GM21717 (cell line): ENCODE results near the gene KLHL26.
"Not testable (repeated sequence)": the region's sequence is repeated elsewhere in the genome, so short reads cannot be mapped to it uniquely, and the experiment has no call there.

ENCODE experiments used
- ATAC-seq: cut with Tn5 transposase; IDR thresholded peaks from one replicate; pipeline ENCODE4 v1.9.1; 2021; ENCODE audit warnings: mild to moderate bottlenecking, moderate library complexity; ENCODE audit not compliant: unreplicated experiment

The KLHL26 gene

GRCh38 chr19:18662972-18663732 is 26.3 kb downstream of the KLHL26 start:
- ATAC-seq: no peak

DNA sequence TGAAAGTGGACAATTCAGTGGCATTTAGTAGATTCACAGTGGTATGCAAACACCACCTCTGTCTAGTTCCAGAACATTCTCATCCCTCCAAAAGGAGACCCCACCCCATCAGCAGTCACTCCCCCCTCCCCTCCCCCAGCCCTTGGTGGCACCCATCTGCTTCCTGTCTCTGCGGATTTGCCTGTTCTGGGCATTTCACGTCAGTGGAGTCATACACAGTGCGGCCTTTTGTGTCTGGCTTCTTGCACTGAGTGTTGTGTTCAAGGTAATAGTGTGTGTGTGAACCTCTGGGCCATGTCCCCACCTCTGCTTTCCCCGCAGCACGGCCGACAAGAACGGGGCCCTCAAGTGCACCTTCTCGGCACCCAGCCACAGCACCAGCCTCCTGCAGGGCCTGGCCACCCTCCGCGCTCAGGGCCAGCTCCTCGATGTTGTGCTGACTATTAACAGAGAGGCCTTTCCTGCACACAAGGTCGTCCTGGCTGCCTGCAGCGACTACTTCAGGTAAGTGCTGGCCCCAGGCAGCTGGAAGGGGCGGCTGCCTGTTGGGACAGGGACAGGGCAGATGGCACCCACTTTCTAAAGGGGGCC is 27.2 kb downstream of the KLHL26 start:
- no peak for ATAC-seq

DNA sequence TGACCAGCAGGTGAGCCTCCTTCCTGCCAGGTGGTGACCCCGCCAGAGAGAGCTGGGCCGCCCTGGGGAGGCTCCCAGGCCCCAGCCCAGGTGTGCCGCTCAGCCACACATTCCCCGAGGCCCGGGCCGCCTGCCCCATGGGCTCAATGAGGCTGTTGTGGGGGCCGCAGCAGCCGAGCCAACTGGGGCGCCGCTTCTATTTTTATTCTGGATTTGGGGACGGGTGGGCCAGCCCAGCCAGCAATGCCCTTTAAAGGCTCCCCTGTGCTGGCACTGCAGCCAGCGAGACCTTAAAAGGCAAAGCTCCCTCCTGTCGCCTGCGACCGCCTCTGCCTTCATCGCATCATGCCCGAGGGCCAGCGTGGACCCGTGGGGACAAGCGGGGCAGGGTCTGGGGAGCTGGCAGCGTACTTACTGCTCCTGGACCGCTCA is 29.0 kb downstream of the KLHL26 start:
- ATAC-seq: no peak

DNA sequence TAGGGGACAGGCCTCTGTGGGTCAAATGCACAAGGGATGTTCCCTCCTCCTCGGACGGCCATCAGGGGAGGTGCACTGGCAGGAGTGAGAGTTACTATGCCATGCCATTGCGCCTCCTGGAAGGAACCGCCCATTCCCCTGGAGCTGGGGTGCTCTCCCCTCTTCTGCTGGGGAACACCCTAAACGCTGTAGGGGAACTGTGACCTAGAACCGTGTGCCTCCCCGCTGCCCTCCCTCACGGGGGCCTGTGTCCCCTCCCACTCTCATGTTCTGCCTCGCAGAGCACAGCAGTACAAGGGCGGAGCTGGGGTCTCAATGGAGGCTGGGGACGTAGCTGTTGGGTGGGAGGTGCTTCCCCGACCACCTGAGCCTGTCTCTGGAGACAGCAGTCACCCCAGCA is 29.5 kb downstream of the KLHL26 start:
- no peak for ATAC-seq

DNA sequence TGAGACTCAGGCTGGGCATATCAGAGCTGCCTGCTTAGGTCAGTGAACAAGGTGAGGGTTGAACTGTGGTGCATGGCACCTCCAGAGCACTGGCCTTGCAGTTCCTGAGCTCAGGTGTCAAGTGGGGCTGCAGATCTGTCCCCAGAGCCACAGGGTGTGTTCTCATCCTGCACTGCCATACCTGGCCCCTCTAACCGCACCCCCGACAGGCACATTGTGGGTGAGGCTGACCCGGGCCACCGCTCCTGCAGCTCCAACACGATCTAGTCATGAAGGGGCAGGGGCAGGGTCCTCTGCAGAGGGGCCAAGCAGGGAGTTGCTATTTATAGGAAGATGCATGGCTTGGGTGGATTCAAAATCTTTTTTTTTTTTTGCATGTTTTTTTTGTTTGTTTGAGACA is 30.0 kb downstream of the KLHL26 start:
- ATAC-seq: no peak

- no peak for ATAC-seq
Measured at GRCh38 chr19:18667531-18668251, 30.9 kb downstream of the KLHL26 start.

GRCh38 chr19:18668252-18668631 is 31.4 kb downstream of the KLHL26 start:
- ATAC-seq: no peak

DNA sequence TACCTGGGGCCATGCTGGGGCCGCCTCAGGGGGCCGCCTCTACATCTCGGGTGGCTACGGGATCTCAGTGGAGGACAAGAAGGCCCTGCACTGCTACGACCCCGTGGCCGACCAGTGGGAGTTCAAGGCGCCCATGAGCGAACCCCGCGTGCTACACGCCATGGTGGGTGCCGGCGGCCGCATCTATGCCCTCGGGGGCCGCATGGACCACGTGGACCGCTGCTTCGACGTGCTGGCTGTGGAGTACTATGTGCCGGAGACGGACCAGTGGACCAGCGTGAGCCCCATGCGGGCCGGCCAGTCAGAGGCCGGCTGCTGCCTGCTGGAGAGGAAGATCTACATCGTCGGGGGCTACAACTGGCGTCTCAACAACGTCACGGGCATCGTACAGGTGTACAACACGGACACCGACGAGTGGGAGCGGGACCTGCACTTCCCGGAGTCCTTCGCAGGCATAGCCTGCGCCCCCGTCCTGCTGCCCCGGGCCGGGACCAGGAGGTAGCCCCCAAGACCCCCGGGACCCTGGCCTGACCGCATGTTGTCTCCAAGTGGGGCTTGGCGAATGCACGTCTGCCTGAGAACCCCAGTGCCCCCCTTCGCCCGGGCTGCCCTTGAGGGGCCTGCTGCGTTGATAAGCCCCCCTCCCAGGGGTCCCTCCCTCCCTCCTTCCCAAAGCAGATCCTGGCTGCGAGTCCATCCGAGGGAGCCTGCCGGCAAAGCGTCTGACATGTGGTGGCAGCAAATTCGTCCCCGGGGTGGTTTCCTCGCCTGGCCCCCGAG is 32.1 kb downstream of the KLHL26 start:
- ATAC-seq: no peak

DNA sequence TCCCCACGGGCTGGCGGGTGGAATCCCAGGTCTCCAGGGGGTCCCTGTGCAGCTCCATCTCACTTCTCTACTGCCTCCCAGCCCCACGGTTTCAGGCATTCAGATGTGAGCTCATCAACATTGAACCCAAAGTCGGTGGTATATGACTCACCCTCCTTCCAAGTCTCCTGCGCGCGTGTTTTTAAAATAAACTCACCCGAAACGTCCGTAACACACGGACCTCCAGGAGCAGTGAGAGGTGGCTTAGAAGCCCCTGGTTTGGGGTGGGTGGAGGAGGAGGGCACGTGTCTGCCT is 32.6 kb downstream of the KLHL26 start:
- ATAC-seq: no peak

GRCh38 chr19:18669883-18670282 is 33.1 kb downstream of the KLHL26 start:
- ATAC-seq: no peak

DNA sequence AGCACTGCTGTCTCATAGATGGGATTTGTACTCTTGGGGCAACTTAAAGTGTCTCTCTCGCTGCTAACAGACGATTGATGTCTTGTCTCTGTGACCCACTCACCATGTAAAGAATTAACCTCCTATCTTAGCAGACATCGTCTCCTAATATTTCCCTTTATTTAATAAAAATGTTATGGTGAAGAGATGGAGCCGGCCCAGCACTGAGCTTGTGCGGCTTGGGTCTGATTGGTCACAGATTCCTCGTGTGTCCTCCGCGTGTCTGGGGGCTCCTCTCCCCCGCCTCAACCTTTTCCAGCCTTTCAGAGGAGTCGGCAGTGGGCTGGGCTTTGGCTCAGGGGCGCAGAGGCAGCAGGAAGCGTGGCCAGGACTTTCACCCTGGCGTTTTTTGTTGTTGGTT is 33.5 kb downstream of the KLHL26 start:
- no peak for ATAC-seq

DNA sequence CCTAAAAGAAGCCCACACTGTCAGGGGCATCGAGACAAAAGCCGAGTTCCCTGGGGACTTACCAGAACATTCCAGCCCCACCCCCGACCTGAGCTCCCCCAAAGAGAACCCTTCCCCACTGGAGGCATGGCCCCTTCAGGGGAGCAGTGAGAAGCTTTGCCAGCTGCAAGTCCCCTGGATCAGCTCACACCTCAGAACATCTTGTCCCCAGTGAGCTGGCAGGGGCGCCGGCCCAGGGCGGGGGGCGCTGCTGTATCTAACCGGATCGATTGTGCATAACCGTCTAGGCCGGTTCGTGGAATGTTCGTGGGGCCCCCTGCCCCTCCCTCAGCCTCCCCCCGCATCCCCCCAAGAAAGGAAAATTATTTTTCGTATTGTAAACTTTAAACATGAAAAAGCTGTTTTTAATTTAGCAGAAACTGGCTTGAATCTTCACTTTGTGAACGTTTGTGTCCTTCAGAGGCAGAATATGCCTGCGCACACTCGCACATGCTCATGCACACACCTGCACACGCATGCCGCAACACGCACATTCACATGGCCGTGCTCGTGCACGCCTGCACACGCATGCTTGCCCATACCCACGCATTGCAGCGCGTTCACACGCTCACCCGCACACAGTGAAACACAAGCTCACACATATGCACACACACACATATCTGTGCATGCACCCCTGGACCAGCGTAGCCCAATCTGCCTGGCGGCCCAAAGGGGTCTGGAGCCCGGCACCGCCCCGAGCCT is 34.6 kb downstream of the KLHL26 start:
- ATAC-seq: no peak

DNA sequence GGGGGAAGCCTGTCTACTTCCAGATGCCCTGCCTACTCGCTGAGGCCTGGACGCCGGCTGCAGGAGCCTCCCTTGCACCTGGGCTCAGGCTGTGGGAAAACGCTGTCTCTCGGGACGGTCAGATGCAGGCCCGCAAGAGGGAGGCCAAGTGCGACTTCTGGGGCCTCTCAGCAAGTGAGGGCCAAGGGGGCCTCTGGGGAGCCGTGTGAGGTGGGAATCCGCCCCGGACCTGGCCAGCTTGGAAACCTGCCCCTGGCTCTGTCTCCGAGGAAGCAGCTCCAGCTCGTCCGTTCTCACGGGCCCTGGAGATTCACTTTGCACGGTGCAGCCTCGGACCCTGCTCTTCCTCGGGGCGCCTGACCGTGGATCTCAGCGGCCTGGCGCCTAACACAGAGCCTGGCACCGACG is 35.2 kb downstream of the KLHL26 start:
- no peak for ATAC-seq

DNA sequence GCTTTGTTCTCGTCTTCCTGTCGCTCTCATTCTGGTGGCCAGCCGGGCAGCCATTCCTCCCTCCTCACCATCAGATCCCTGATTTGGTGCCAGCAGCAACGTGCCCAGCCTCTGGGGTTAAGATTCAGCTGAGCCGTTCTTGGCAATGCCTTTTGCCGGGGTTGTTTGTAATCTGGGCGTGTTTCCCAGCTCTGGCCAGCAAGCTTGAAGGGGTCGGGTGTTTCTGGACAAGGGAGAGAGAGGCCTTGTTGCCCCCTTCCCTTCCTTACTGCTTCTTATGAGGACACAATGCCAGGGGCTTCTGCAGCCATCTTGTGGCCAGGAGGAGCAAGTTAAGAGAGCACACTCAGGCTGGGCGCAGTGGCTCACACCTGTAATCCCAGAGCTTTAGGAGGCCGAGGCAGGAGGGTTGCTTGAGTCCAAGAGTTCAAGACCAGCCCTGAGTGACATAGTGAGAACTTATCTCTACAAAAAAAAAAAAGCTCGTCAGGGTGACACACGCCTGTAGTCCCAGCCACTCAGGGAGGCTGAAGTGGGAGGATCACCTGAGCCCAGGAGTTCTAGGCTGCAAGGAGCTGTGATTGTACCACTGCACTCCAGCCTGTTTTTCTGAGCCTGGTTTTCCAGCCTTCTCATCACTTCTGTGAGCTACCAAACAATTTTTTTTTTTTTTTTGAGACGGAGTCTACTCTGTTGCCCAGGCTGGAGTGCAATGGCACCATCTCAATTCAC is 35.9 kb downstream of the KLHL26 start:
- ATAC-seq: no peak

DNA sequence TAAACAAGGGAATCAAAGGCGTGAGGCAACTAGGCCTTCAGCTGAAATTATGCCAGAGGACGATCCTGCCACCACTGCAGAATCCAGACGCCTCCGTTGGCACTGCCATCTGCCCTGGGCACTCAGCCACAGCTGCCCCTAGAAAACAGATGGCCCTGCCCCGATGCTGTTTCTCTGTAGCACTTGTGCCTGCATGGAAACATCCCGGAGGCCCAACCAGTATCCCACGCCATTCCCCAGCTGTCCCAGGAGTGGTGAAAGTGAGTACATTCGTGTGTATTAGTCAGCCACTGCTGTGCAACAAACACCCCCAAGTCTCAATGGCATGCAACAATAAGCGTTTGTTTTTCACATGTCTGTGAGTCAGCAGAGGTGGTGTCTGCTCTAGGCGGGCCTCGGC is 37.8 kb downstream of the KLHL26 start:
- ATAC-seq: no peak

DNA sequence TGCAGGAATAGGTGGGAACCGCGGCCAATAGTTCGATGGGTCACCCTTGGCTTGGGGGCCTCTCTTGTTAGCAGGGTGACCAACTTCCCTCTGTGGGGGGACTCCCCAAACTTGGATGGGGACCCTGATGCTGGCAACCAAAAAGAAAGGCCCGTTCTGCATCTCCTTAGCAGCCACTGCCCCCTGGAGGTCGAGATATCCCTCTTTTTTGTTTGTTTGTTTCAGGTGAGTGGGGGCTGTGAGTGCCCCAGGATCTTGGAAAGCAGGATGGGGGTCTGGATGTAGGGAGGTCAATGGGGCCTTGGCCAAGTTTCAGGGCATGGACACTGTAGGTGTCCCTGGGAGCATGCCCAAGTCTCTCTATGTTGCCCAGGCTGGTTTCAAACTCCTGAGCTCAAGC is 39.0 kb downstream of the KLHL26 start:
- no peak for ATAC-seq

DNA sequence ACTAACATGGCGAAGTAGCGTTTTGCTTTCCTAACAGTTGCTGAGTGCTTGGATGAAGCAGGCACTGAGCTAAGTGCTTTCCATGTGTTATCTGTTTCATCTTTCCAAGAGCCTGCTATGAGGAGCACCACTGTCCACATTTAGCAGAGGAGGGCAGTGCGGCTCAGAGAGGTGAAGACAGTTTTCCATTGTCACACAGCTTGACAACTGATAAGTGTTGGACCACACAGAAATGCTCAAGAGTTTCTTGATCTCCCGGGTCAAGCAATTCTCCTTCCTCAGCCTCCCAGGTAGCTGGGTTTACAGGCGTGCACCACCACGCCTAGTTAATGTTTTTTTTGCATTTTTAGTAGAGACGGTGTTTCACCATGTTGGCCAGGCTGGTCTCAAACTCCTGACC is 39.9 kb downstream of the KLHL26 start:
- no peak for ATAC-seq

GRCh38 chr19:18677156-18677555 is 40.3 kb downstream of the KLHL26 start:
- ATAC-seq: no peak

DNA sequence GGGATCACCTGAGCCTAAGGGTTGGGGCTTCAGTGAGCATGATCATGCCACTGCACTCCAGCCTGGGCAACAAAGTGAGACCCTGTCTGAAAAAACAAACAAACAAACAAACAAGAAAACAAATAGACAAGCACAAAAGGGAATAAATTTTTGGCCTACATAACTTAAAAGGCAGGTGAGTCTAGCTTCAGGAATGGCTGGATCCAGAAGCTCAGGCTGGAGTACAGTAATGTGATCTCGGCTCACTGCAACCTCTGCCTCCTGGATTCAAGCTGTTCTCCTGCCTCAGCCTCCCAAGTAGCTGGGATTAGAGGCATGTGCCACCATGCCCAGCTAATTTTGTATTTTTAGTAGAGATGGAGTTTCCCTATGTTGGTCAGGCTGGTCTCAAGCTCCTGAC is 43.3 kb downstream of the KLHL26 start:
- ATAC-seq: not testable (repeated sequence)

DNA sequence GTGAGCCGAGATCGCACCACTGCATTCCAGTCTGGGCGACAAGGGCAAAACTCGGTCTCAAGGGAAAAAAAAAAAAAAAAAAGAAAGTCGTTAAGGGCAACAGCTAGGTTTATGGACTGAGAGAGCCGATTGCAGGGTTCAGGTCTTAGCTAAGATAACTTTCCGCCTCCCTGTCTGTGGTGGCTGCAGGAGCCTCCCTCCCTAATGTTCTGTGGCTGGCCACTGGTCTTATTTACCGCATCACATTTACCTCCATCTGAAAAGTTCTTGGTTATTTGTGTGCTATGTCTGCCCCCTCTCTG is 45.9 kb downstream of the KLHL26 start:
- ATAC-seq: peak; percentile 7
